Activated CD4-positive, alpha-beta T cell treated with anti-CD3 and anti-CD28 coated beads, Interleukin-2, Interleukin-4, amounts not matched to agents 100 ng/mL and 50 ng/mL, durations not matched to agents 16 hours and 8 hours (primary cell): Measurements from ENCODE around the gene TRIM56.
"Not testable (repeated sequence)": the region's sequence is repeated elsewhere in the genome, so short reads cannot be mapped to it uniquely, and the experiment has no call there.

ENCODE experiments used
- DNase-seq: peaks from one replicate; pipeline ENCODE4 v3.0.0-alpha.2; 2020; ENCODE audit warnings: low spot score

The TRIM56 gene

GRCh38 chr7:101085162-101085964, at the start of gene TRIM56:
Gene TRIM56, plus strand, starts transcription at chr7:101085481. Its CDS starts 1,832 bp downstream, at chr7:101087313.
- peak; percentile 85 for DNase-seq

- DNase-seq = no peak
Measured at GRCh38 chr7:101035941-101036340, 49.3 kb upstream of the TRIM56 start.

GRCh38 chr7:101041283-101041682, 44.0 kb upstream of the TRIM56 start:
- not testable (repeated sequence) for DNase-seq

GRCh38 chr7:101058355-101058754, 26.9 kb upstream of the TRIM56 start:
- peak; percentile 31 for DNase-seq

GRCh38 chr7:101059620-101059942, 25.7 kb upstream of the TRIM56 start:
- DNase-seq = no peak

- DNase-seq = no peak
Measured at GRCh38 chr7:101060992-101061391, 24.3 kb upstream of the TRIM56 start.

GRCh38 chr7:101064176-101064550, 21.1 kb upstream of the TRIM56 start:
- not testable (repeated sequence) for DNase-seq

GRCh38 chr7:101065162-101065561, 20.1 kb upstream of the TRIM56 start:
- DNase-seq = not testable (repeated sequence)

- no peak for DNase-seq
Measured at GRCh38 chr7:101066141-101066832, 19.0 kb upstream of the TRIM56 start.

GRCh38 chr7:101066833-101067177, 18.5 kb upstream of the TRIM56 start:
- DNase-seq = no peak

GRCh38 chr7:101068401-101068800, 16.9 kb upstream of the TRIM56 start:
- no peak for DNase-seq

GRCh38 chr7:101071362-101072104, 13.7 kb upstream of the TRIM56 start:
- DNase-seq = not testable (repeated sequence)

GRCh38 chr7:101075646-101076045, 9.6 kb upstream of the TRIM56 start:
- no peak for DNase-seq

GRCh38 chr7:101076183-101076582, 9.1 kb upstream of the TRIM56 start:
- not testable (repeated sequence) for DNase-seq

- peak; percentile 87 for DNase-seq
Measured at GRCh38 chr7:101077303-101078086, 7.8 kb upstream of the TRIM56 start.

- DNase-seq = no peak
Measured at GRCh38 chr7:101081432-101081831, 3.8 kb upstream of the TRIM56 start.

GRCh38 chr7:101084865-101085161, 468 bp upstream of the TRIM56 start:
- no peak for DNase-seq

GRCh38 chr7:101087334-101088068, 2.2 kb downstream of the TRIM56 start:
- no peak for DNase-seq

GRCh38 chr7:101088069-101088425, 2.8 kb downstream of the TRIM56 start:
- DNase-seq = no peak

- no peak for DNase-seq
Measured at GRCh38 chr7:101088858-101089529, 3.7 kb downstream of the TRIM56 start.

GRCh38 chr7:101089876-101090275, 4.6 kb downstream of the TRIM56 start:
- DNase-seq = no peak
